ENCODE measurements around the gene GCLC.

GCLC gene

DNA sequence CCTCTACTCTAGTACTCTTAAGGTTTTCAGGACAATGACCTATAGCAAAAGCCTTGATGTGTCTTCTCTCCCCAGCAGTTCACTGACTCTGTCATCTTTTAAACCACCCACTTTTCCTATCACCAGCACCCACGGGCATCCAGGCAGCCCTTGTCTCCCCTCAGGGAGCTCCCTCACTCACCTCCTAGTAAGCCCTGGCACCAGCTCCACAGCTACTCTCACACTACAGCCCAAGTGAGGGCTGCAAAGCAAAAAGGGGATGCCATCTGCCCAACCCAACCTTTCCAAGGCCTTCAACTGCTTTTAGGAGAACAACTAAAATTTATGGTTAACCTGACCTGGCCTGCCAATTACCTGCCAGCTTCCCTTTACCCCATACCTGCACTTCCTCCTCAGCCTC is 26.0 kb downstream of the GCLC start:
- H3K27ac ChIP-seq: no peak overlapping the region
- no peak for DNase-seq

DNA sequence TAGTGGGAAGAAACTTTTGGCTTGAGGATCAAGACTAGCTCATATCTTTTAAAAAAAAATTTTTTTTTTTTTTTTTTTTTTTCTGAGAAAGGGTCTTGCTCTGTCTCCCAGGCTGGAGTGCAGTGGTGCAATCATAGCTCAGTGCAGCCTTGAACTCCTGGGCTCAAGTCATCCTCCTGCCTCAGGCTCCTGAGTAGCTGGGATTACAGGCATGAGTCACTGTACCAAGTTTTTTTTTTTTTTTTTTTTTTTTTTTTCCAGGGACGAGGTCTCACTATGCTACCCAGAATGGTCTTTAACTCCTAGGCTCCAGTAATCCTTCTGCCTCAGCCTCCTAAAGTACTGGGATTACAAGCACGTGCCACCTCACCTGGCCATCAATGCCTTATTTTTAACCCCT is 27.9 kb downstream of the GCLC start:
- TF ChIP-seq, protein P1, sequence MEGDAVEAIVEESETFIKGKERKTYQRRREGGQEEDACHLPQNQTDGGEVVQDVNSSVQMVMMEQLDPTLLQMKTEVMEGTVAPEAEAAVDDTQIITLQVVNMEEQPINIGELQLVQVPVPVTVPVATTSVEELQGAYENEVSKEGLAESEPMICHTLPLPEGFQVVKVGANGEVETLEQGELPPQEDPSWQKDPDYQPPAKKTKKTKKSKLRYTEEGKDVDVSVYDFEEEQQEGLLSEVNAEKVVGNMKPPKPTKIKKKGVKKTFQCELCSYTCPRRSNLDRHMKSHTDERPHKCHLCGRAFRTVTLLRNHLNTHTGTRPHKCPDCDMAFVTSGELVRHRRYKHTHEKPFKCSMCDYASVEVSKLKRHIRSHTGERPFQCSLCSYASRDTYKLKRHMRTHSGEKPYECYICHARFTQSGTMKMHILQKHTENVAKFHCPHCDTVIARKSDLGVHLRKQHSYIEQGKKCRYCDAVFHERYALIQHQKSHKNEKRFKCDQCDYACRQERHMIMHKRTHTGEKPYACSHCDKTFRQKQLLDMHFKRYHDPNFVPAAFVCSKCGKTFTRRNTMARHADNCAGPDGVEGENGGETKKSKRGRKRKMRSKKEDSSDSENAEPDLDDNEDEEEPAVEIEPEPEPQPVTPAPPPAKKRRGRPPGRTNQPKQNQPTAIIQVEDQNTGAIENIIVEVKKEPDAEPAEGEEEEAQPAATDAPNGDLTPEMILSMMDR (IDR thresholded peaks at IDR 0.05; ENCODE audit: low read depth, low read length): no peak
- peaks cover 64% of the 10 kb centered on the region for H3K36me3 ChIP-seq

More for the DNA sequence above, 26.0 kb downstream of the GCLC start:
- TF ChIP-seq, protein P1 (IDR thresholded peaks at IDR 0.05; ENCODE audit: low read depth, low read length): no peak
- Histone ChIP-seq H3K4me3 (ENCODE audit: low read depth, low read length) (no peak overlapping the region), H3K27me3 (ENCODE audit: insufficient read depth, low read depth, severe bottlenecking) (no peaks in the 10 kb centered on the region), H3K9me3 (ENCODE audit: severe bottlenecking) (no peaks in the 10 kb centered on the region), H3K36me3 (peaks cover 48% of the 10 kb centered on the region)

DNA sequence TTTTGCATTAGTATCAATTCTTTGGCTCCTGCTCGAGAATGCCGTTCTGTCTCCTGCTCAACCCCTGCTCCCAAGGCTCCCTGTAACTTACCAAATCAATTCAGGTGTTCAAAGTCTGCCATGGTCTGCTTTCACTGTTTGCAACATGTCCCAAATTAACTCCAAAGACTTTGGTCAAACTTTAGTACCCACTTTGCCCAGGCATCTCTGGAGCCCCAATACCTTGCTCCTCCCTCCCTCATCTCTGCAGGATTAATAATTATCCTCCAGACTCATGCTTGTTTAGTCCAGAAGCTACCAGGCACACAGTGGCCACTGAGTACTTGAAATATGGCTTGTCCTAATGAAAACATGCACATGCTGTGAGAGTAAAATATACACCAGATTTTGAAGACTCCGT is 30.2 kb downstream of the GCLC start:
- no peak for DNase-seq
- H3K4me3 ChIP-seq (ENCODE audit: low read depth, low read length): no peak overlapping the region
- H3K9me3 ChIP-seq (ENCODE audit: severe bottlenecking): no peaks in the 10 kb centered on the region
- peaks cover 58% of the 10 kb centered on the region for H3K36me3 ChIP-seq
- TF ChIP-seq, protein P1 (IDR thresholded peaks at IDR 0.05; ENCODE audit: low read depth, low read length): no peak
- H3K27ac ChIP-seq: no peak overlapping the region
- no peaks in the 10 kb centered on the region for H3K27me3 ChIP-seq (ENCODE audit: insufficient read depth, low read depth, severe bottlenecking)

More for the DNA sequence above, 27.9 kb downstream of the GCLC start:
- Histone ChIP-seq H3K27ac (no peak overlapping the region), H3K9me3 (ENCODE audit: severe bottlenecking) (no peaks in the 10 kb centered on the region), H3K27me3 (ENCODE audit: insufficient read depth, low read depth, severe bottlenecking) (no peaks in the 10 kb centered on the region), H3K4me3 (ENCODE audit: low read depth, low read length) (no peak overlapping the region)
- DNase-seq: peak; percentile 31

DNA sequence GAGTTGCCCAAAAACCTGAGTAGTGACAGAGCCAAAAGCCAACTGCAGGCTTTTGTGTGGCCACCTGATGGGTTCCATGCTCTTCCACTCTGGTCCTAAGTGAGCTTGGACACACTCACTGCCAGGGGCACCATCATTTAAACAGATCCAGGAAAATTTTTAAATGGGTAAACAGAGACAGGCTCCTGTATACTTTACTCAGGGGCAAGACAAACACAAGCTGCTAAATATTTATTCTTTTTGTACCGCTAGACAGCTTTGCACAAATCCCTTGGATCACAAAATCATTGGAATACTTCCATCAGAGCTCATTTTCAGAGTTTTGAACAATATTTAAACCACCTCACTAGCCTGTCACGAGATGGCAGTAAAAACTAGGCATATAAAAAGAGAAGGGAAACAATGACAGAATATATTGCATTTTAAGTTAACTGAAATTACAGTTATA is 31.4 kb downstream of the GCLC start:
- Histone ChIP-seq H3K9me3 (ENCODE audit: severe bottlenecking) (no peaks in the 10 kb centered on the region), H3K27me3 (ENCODE audit: insufficient read depth, low read depth, severe bottlenecking) (no peaks in the 10 kb centered on the region), H3K36me3 (peaks cover 65% of the 10 kb centered on the region), H3K4me3 (ENCODE audit: low read depth, low read length) (no peak overlapping the region), H3K27ac (no peak overlapping the region)
- TF ChIP-seq, protein P1 (IDR thresholded peaks at IDR 0.05; ENCODE audit: low read depth, low read length): no peak
- no peak for DNase-seq

DNA sequence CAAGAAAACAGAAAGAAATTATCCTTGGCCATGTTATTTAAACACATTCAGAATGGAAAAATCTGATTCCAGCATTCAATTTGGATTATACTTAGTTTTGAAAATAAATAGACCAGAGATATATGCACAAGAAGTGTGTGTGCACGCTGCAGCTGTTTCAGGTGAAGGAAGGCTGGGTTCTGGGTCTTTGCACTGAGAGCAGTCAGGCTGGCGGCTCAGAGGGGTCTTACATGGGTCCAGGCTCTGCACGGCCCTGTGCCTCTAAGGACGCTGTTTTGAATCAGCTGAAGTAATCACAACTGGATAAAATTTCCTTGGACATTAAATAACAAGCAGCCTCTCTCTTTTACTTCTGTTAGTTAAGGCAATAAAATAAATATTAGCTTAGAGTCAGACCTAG is 31.8 kb downstream of the GCLC start:
- H3K36me3 ChIP-seq: peaks cover 68% of the 10 kb centered on the region
- no peaks in the 10 kb centered on the region for H3K27me3 ChIP-seq (ENCODE audit: insufficient read depth, low read depth, severe bottlenecking)
- H3K27ac ChIP-seq: no peak overlapping the region
- DNase-seq: no peak
- H3K9me3 ChIP-seq (ENCODE audit: severe bottlenecking): no peaks in the 10 kb centered on the region
- TF ChIP-seq, protein P1 (IDR thresholded peaks at IDR 0.05; ENCODE audit: low read depth, low read length): no peak
- H3K4me3 ChIP-seq (ENCODE audit: low read depth, low read length): no peak overlapping the region

DNA sequence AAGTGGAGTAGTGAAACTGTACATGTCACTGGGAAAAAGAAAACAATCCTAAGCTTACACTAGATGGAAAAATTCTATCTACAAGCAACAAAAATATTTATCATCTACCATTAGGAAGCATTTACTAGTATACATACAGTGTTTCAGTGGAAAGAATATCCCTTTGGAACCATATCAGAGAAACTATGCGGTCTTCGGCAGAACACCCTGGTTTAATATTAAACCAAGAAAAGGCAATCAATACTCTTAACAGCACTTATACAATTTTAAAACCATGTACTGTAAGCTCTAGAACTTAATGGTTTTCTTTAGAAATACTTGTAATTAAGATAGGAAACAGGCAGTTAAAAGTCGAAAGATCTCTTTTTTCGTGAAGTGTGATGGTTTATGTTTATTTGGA is 32.3 kb downstream of the GCLC start:
- no peak for DNase-seq
- TF ChIP-seq, protein P1 (IDR thresholded peaks at IDR 0.05; ENCODE audit: low read depth, low read length): no peak
- no peaks in the 10 kb centered on the region for H3K27me3 ChIP-seq (ENCODE audit: insufficient read depth, low read depth, severe bottlenecking)
- H3K27ac ChIP-seq: no peak overlapping the region
- no peaks in the 10 kb centered on the region for H3K9me3 ChIP-seq (ENCODE audit: severe bottlenecking)
- H3K36me3 ChIP-seq: peaks cover 68% of the 10 kb centered on the region
- H3K4me3 ChIP-seq (ENCODE audit: low read depth, low read length): no peak overlapping the region
